ENCODE results near the gene DENND2C. TPM values are rescaled to one million over a fixed set of nuclear protein-coding genes. Genes with fewer than 3 reads are reported as not detected.

DENND2C gene
- total RNA-seq, 1 experiment from 2014 or later: 1.3 TPM

GRCh38 chr1:114609026-114609425, 60.8 kb downstream of the DENND2C start:
- no peak overlapping the region for H3K4me3 Mint-ChIP-seq (ENCODE audit: low read depth, unreplicated experiment)
- H3K9me3 Mint-ChIP-seq (ENCODE audit: low read depth, unreplicated experiment): no peaks in the 10 kb centered on the region
- CTCF ChIA-PET: no interaction called here
- DNase-seq: no peak
- TF ChIP-seq CTCF (IDR thresholded peaks at IDR 0.05; ENCODE audit: unreplicated experiment): no peak
- no peaks in the 10 kb centered on the region for H3K27me3 Mint-ChIP-seq (ENCODE audit: unreplicated experiment)
- H3K36me3 Mint-ChIP-seq (ENCODE audit: insufficient read depth, unreplicated experiment): no peaks in the 10 kb centered on the region
- H3K27ac Mint-ChIP-seq (ENCODE audit: unreplicated experiment): no peak overlapping the region
- intact Hi-C loops (cut with micrococcal nuclease; ENCODE audit: unreplicated experiment): no loop called here
- no peaks in the 10 kb centered on the region for H3K4me1 Mint-ChIP-seq (ENCODE audit: low read depth, unreplicated experiment)
- BruUV-seq (replicated peaks): no TSS peak

GRCh38 chr1:114607223-114607622, 62.6 kb downstream of the DENND2C start:
- CTCF ChIA-PET: no interaction called here
- Mint-ChIP-seq H3K27me3 (ENCODE audit: unreplicated experiment) (no peaks in the 10 kb centered on the region), H3K27ac (ENCODE audit: unreplicated experiment) (no peak overlapping the region), H3K9me3 (ENCODE audit: low read depth, unreplicated experiment) (no peaks in the 10 kb centered on the region), H3K36me3 (ENCODE audit: insufficient read depth, unreplicated experiment) (no peaks in the 10 kb centered on the region), H3K4me1 (ENCODE audit: low read depth, unreplicated experiment) (no peaks in the 10 kb centered on the region), H3K4me3 (ENCODE audit: low read depth, unreplicated experiment) (no peak overlapping the region)
- BruUV-seq (replicated peaks): no TSS peak
- TF ChIP-seq CTCF (IDR thresholded peaks at IDR 0.05; ENCODE audit: unreplicated experiment): no peak
- intact Hi-C loops (cut with micrococcal nuclease; ENCODE audit: unreplicated experiment): no loop called here
- DNase-seq: no peak

GRCh38 chr1:114597949-114598348, 71.9 kb downstream of the DENND2C start:
- no peaks in the 10 kb centered on the region for H3K36me3 Mint-ChIP-seq (ENCODE audit: insufficient read depth, unreplicated experiment)
- intact Hi-C loops (cut with micrococcal nuclease; ENCODE audit: unreplicated experiment): no loop called here
- no peaks in the 10 kb centered on the region for H3K27me3 Mint-ChIP-seq (ENCODE audit: unreplicated experiment)

GRCh38 chr1:114595602-114596001, 74.2 kb downstream of the DENND2C start:
- no peaks in the 10 kb centered on the region for H3K27me3 Mint-ChIP-seq (ENCODE audit: unreplicated experiment)
- H3K4me1 Mint-ChIP-seq (ENCODE audit: low read depth, unreplicated experiment): no peaks in the 10 kb centered on the region
- no peak overlapping the region for H3K4me3 Mint-ChIP-seq (ENCODE audit: low read depth, unreplicated experiment)
- no peak for TF ChIP-seq CTCF (IDR thresholded peaks at IDR 0.05; ENCODE audit: unreplicated experiment)
- H3K36me3 Mint-ChIP-seq (ENCODE audit: insufficient read depth, unreplicated experiment): no peaks in the 10 kb centered on the region
- no peak overlapping the region for H3K27ac Mint-ChIP-seq (ENCODE audit: unreplicated experiment)
- BruUV-seq (replicated peaks): no TSS peak
- H3K9me3 Mint-ChIP-seq (ENCODE audit: low read depth, unreplicated experiment): no peaks in the 10 kb centered on the region
- DNase-seq: no peak
- CTCF ChIA-PET: no interaction called here
- intact Hi-C loops (cut with micrococcal nuclease; ENCODE audit: unreplicated experiment): no loop called here

More at GRCh38 chr1:114597949-114598348, 71.9 kb downstream of the DENND2C start:
- TF ChIP-seq CTCF (IDR thresholded peaks at IDR 0.05; ENCODE audit: unreplicated experiment): no peak
- Mint-ChIP-seq H3K4me1 (ENCODE audit: low read depth, unreplicated experiment) (no peaks in the 10 kb centered on the region), H3K27ac (ENCODE audit: unreplicated experiment) (no peak overlapping the region), H3K9me3 (ENCODE audit: low read depth, unreplicated experiment) (no peaks in the 10 kb centered on the region), H3K4me3 (ENCODE audit: low read depth, unreplicated experiment) (no peak overlapping the region)
- no peak for DNase-seq
- CTCF ChIA-PET: no interaction called here
- no TSS peak for BruUV-seq (replicated peaks)

Data from Calu3 (cell line).